Immature natural killer cell (primary cell): ENCODE results near the gene CMBL. TPM values are rescaled to one million over a fixed set of nuclear protein-coding genes. Genes with fewer than 3 reads are reported as not detected.

Source experiments
- DNase-seq, 3 donors: peaks; one replicate each; pipeline ENCODE4 v3.0.0; 2022; ENCODE audit warnings: mixed read lengths in 1 of 3
- H3K27ac Mint-ChIP-seq, 6 donors: one replicate each; pipeline ENCODE4 v1.8.0; 2020; ENCODE audit warnings: mixed read lengths in 6 of 6, mild to moderate bottlenecking in 5 of 6, inconsistent platforms in 4 of 6, moderate library complexity in 3 of 6
- H3K27me3 Mint-ChIP-seq, 3 donors: one replicate each; pipeline ENCODE4 v1.8.0; 2020 to 2021; ENCODE audit warnings: low read depth in 3 of 3, mild to moderate bottlenecking in 3 of 3, mixed read lengths in 3 of 3, moderate library complexity in 3 of 3, inconsistent platforms in 1 of 3
- H3K36me3 Mint-ChIP-seq, 3 donors: one replicate each; pipeline ENCODE4 v1.8.0; 2020; ENCODE audit warnings: mixed read lengths in 3 of 3, inconsistent platforms in 2 of 3, mild to moderate bottlenecking in 2 of 3
- H3K4me1 Mint-ChIP-seq, 2 donors: one replicate each; pipeline ENCODE4 v1.8.0; 2020; ENCODE audit warnings: inconsistent platforms in 2 of 2, mild to moderate bottlenecking in 2 of 2, mixed read lengths in 2 of 2, moderate library complexity in 1 of 2
- H3K4me3 Mint-ChIP-seq, 5 donors: one replicate each; pipeline ENCODE4 v1.8.0; 2020; ENCODE audit warnings: mild to moderate bottlenecking in 5 of 5, mixed read lengths in 5 of 5, inconsistent platforms in 3 of 5, moderate library complexity in 3 of 5
- H3K9me3 Mint-ChIP-seq, 6 donors: one replicate each; pipeline ENCODE4 v1.8.0; 2020; ENCODE audit warnings: mild to moderate bottlenecking in 6 of 6, mixed read lengths in 6 of 6, inconsistent platforms in 4 of 6, moderate library complexity in 3 of 6
- polyA plus RNA-seq, 3 donors: library from polyadenylated mRNA; unstranded; fragments of 300-500 nt; fragmentation: Illumina TruSeq; gene quantifications; one replicate each; pipeline ENCODE4 v1.2.3, GENCODE V29; 2021

Gene CMBL
- polyA plus RNA-seq, 3 donors from 2014 or later, result 0.35 to 0.84 TPM; not detected in 1

- DNase-seq, result no peak
- Mint-ChIP-seq H3K4me1 (no peaks in the 10 kb centered on the region), H3K27me3 (peaks cover 0 to 5% (median 4%) of the 10 kb centered on the region in 3 donors), H3K4me3 (no peak overlapping the region), H3K36me3 (no peaks in the 10 kb centered on the region), H3K27ac (no peak overlapping the region), H3K9me3 (no peaks in the 10 kb centered on the region)
Observed at GRCh38 chr5:10339058-10339811, 31.5 kb upstream of the CMBL start.

DNA sequence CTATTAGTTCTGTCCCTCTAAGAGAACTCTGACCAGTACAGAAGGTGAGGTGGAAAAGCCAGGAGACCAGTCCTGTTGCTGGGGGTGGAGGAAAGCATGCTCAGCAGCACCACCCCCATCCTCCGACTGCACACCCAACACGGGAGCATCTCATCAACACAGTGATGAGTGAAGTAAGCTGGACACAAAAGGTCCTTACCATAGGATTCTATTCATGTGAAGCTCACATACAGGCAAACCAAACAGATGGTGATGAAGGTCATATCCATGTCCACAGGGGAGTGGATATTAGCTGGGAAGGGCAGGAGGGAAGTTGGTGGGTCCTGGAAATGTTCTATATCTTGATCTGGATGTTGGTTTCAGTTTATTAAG, 31.0 kb upstream of the CMBL start:
- Mint-ChIP-seq H3K27me3 (peaks cover 0 to 5% (median 4%) of the 10 kb centered on the region in 3 donors), H3K9me3 (no peaks in the 10 kb centered on the region), H3K36me3 (no peaks in the 10 kb centered on the region), H3K27ac (no peak overlapping the region), H3K4me3 (no peak overlapping the region), H3K4me1 (peaks cover 0 to 1% of the 10 kb centered on the region in 2 donors)
- no peak for DNase-seq

GRCh38 chr5:10337986-10338385, 30.3 kb upstream of the CMBL start:
- Mint-ChIP-seq H3K27me3 (peaks cover 4 to 11% (median 7%) of the 10 kb centered on the region in 3 donors), H3K36me3 (no peaks in the 10 kb centered on the region)

GRCh38 chr5:10337107-10337506, 29.4 kb upstream of the CMBL start:
- no peak for DNase-seq
- H3K27me3 Mint-ChIP-seq, result peaks cover 9 to 11% (median 11%) of the 10 kb centered on the region in 3 donors
- H3K27ac Mint-ChIP-seq, result no peak overlapping the region
- H3K4me3 Mint-ChIP-seq, result no peak overlapping the region
- no peaks in the 10 kb centered on the region for H3K9me3 Mint-ChIP-seq
- no peaks in the 10 kb centered on the region for H3K36me3 Mint-ChIP-seq
- H3K4me1 Mint-ChIP-seq, result peaks cover 5 to 6% of the 10 kb centered on the region in 2 donors

More at GRCh38 chr5:10337986-10338385, 30.3 kb upstream of the CMBL start:
- no peak overlapping the region for H3K27ac Mint-ChIP-seq
- no peak overlapping the region for H3K4me3 Mint-ChIP-seq
- DNase-seq, result no peak
- H3K9me3 Mint-ChIP-seq, result no peaks in the 10 kb centered on the region
- H3K4me1 Mint-ChIP-seq, result peaks cover 5 to 6% of the 10 kb centered on the region in 2 donors

DNA sequence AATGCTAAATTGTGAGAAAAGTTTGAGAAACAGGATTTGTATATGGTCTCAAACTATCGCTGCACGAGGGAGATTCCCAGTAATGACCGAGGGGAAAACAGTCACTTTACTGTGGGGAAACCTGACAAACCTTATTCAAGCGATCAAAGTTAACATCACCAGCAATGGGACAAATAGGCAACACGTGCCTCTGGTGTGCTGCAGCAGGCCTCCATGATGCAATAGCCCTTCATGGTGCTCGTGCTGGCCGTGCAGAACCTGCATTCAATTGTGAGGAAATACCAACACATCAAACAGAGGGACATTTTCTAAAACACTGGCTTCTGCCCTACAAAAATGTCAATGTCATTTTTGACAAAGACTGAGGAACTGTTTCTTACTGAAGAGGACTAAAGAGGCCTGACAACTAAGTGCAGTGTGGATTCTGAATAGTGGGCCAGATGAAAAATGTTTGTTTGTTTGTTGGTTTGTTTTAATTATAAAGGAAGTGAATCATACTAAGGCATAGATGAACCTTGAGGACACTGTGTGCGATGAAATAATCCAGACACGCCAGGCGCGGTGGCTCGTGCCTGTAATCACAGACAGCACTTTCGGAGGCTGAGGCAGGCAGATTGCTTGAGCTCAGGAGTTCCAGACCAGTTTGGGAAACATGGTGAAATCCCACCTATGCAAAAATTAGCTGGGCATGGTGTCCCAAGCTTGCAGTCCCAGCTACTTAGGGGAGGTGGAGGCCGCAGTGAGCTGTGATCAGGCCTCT, 28.2 kb upstream of the CMBL start:
- H3K4me3 Mint-ChIP-seq, result no peak overlapping the region

DNA sequence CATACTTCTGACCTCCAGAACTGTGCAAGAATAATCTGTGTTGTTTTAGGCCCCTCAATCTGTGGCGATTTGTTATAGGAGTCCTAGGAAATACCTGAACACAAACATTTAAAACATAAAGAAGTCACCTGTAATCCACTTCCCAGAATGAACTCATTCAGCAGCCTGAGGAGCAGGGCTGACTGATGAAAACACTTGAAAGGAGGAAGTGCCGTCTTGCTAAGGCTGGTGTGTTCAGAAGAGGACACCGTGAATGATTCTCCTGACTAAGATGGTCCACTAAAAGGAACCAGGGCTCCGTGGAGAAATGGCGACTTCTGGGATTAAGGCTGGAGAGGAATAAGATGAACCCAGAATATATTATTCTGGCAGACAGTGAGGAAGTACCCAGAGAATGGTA, 27.1 kb upstream of the CMBL start:
- Mint-ChIP-seq H3K4me3 (peak overlapping the region in 2 of 5 donors; percentile 16 to 26), H3K27ac (no peak overlapping the region), H3K27me3 (peaks cover 9 to 16% (median 11%) of the 10 kb centered on the region in 3 donors), H3K36me3 (no peaks in the 10 kb centered on the region), H3K9me3 (no peaks in the 10 kb centered on the region), H3K4me1 (peaks cover 5 to 6% of the 10 kb centered on the region in 2 donors)
- no peak for DNase-seq

More for the DNA sequence above, 28.2 kb upstream of the CMBL start:
- no peak for DNase-seq
- no peaks in the 10 kb centered on the region for H3K36me3 Mint-ChIP-seq
- H3K27ac Mint-ChIP-seq, result no peak overlapping the region
- H3K4me1 Mint-ChIP-seq, result peaks cover 5 to 6% of the 10 kb centered on the region in 2 donors
- H3K27me3 Mint-ChIP-seq, result peaks cover 9 to 16% (median 11%) of the 10 kb centered on the region in 3 donors
- H3K9me3 Mint-ChIP-seq, result no peaks in the 10 kb centered on the region

GRCh38 chr5:10333154-10334006, 25.7 kb upstream of the CMBL start:
- Mint-ChIP-seq H3K36me3 (no peaks in the 10 kb centered on the region), H3K9me3 (no peaks in the 10 kb centered on the region), H3K27me3 (peaks cover 9 to 16% (median 10%) of the 10 kb centered on the region in 3 donors), H3K4me1 (peaks cover 5 to 6% of the 10 kb centered on the region in 2 donors), H3K27ac (peak overlapping the region in 1 of 6 donors; percentile 34), H3K4me3 (peak overlapping the region; percentile 77 to 93 (median 88))
- peak in 2 of 3 donors; percentile 21 to 26 for DNase-seq

DNA sequence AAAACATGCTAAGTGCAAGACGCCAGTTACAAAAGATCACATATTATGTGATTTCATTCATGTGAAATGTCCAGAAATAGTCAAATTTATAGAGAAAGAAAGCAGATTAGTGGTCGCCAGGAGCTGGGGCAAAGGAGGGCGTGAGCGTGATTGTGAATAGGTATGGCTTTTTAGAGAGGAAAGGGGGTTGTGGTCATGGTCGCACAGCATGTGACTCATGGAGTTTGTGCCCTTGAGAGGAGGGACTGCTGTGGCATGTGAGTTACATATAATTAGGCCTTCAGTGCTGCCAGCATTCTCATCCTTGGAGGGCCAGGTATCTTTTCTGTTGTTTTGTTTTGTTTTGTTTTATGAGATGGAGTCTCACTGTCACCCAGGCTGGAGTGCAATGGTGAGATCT, 24.6 kb upstream of the CMBL start:
- Mint-ChIP-seq H3K27ac (no peak overlapping the region), H3K27me3 (peaks cover 9 to 16% (median 10%) of the 10 kb centered on the region in 3 donors), H3K9me3 (no peaks in the 10 kb centered on the region), H3K4me3 (peak overlapping the region; percentile 22 to 69 (median 45)), H3K4me1 (peaks cover 5 to 6% of the 10 kb centered on the region in 2 donors), H3K36me3 (no peaks in the 10 kb centered on the region)
- no peak for DNase-seq

- Mint-ChIP-seq H3K27me3 (peaks cover 9 to 16% (median 10%) of the 10 kb centered on the region in 3 donors), H3K4me1 (peaks cover 5 to 6% of the 10 kb centered on the region in 2 donors), H3K4me3 (no peak overlapping the region), H3K9me3 (no peaks in the 10 kb centered on the region), H3K36me3 (no peaks in the 10 kb centered on the region), H3K27ac (no peak overlapping the region)
- DNase-seq, result no peak
Observed at GRCh38 chr5:10331341-10331796, 23.7 kb upstream of the CMBL start.

DNA sequence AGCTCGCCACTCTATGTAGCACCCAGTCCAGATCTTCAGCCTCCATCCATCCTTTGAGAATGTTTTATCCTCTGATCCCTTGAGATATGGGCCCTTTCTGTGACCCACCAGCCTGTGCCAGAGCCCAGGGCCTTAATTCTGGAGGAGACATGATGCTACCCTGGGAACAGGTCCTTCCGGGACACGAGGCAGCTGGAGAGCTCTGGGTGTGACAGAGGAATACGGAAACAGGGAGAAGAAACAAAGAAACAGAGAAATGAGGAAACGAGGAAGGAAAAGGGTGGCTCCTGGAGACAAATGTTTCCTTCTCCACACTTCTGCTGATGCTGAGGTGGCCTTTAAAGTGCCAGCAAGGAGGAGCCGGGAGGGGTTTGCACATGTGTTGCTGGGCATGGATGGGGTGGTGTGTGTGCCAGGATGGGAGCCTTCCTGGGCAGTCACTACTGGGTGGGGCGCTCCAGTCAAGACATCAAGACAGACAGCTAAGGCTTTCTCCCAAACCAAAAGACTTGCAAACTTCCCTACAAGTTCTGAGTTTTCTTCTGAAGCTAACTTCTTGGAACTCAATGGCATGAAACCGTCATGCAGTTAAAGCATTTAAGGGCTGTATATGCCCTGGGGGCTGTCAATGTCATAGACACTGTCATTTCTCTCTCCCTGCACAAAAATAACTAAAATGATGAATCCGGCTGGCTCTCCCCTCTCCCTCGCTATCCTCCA, 23.0 kb upstream of the CMBL start:
- Mint-ChIP-seq H3K27ac (no peak overlapping the region), H3K4me3 (no peak overlapping the region), H3K36me3 (no peaks in the 10 kb centered on the region), H3K27me3 (peaks cover 9 to 16% (median 10%) of the 10 kb centered on the region in 3 donors), H3K4me1 (peaks cover 5 to 6% of the 10 kb centered on the region in 2 donors), H3K9me3 (no peaks in the 10 kb centered on the region)
- no peak for DNase-seq

- Mint-ChIP-seq H3K27me3 (peaks cover 9 to 15% (median 10%) of the 10 kb centered on the region in 3 donors), H3K9me3 (no peaks in the 10 kb centered on the region), H3K27ac (no peak overlapping the region), H3K4me3 (no peak overlapping the region), H3K4me1 (peaks cover 5 to 6% of the 10 kb centered on the region in 2 donors), H3K36me3 (no peaks in the 10 kb centered on the region)
- DNase-seq, result no peak
Observed at GRCh38 chr5:10329820-10330481, 22.2 kb upstream of the CMBL start.

- no peaks in the 10 kb centered on the region for H3K36me3 Mint-ChIP-seq
- no peaks in the 10 kb centered on the region for H3K9me3 Mint-ChIP-seq
- no peak for DNase-seq
- peaks cover 5 to 6% of the 10 kb centered on the region in 2 donors for H3K4me1 Mint-ChIP-seq
- H3K4me3 Mint-ChIP-seq, result no peak overlapping the region
- peaks cover 9 to 11% (median 9%) of the 10 kb centered on the region in 3 donors for H3K27me3 Mint-ChIP-seq
- no peak overlapping the region for H3K27ac Mint-ChIP-seq
Observed at GRCh38 chr5:10329446-10329819, 21.7 kb upstream of the CMBL start.
